K562 (cell line): Measurements from ENCODE around the gene CDSN. TPM values are rescaled to one million over a fixed set of nuclear protein-coding genes. Genes with fewer than 3 reads are reported as not detected.

Source experiments
- ATAC-seq: fragments of 200-7000 bp; cut with Tn5 transposase; 3 replicates; pipeline ENCODE4 v1.9.1; 2020; ENCODE audit warnings: moderate library complexity
- BruUV-seq: library from RNA; stranded (reverse); fragments of 400-500 nt; replicated peaks from 2 replicates; lab custom pipeline; 2021; lab: Mats Ljungman, UMichigan
- CTCF ChIA-PET: fragments of 300-600 bp; formaldehyde crosslinking; extraction: SDS; loops from one replicate; lab custom pipeline; 2021; ENCODE audit warnings: low intra/inter-chr PET ratio; lab: Yijun Ruan, JAX
- POLR2A ChIA-PET: fragments of 300-600, 350-650 bp; sonication (Branson Sonifier 250); formaldehyde crosslinking; extraction: SDS; loops from one replicate; lab custom pipeline; 2021; ENCODE audit warnings: antibody characterized with exemption, inconsistent platforms; lab: Yijun Ruan, JAX
- DNase-seq, 4 experiments: peaks; one replicate each; pipeline versions ENCODE4 v3.0.0 to v3.0.0-alpha.2; 2011 to 2018; ENCODE audit warnings: low spot score in 3 of 4, mixed read lengths in 3 of 4; ENCODE audit errors: extremely low read depth in 1 of 4
- FAIRE-seq: peaks from 2 replicates; lab custom pipeline; 2011; peaks lifted over from hg19 to GRCh38; lab: Jason Lieb, UNC
- H2AFZ ChIP-seq: 2 replicates; pipeline ENCODE4 v1.6.0; 2011; ENCODE audit warnings: low read depth, low read length, control low read depth, inconsistent platforms
- H3K27ac ChIP-seq: fragments of 200-600 bp; 3 replicates; pipeline ENCODE4 v1.8.0; 2011; ENCODE audit warnings: low read depth, mild to moderate bottlenecking, control low read depth, inconsistent platforms, low read length, moderate library complexity, mixed read lengths; ENCODE audit errors: extremely low read depth
- H3K27me3 ChIP-seq, 2 experiments: fragments of 300-600 bp in 1 of 2; 2 replicates in 1 of 2; 3 replicates in 1 of 2; pipeline versions ENCODE4 v1.6.0 to v1.8.0; 2011; ENCODE audit warnings: inconsistent platforms in 2 of 2, low read length in 2 of 2, mild to moderate bottlenecking in 1 of 2, mixed read lengths in 1 of 2, moderate library complexity in 1 of 2; ENCODE audit not compliant: control insufficient read depth in 2 of 2, insufficient read depth in 2 of 2
- H3K36me3 ChIP-seq: fragments of 300-600 bp; 3 replicates; pipeline ENCODE4 v1.8.0; 2011; ENCODE audit warnings: mild to moderate bottlenecking, low read length, inconsistent platforms; ENCODE audit not compliant: control insufficient read depth, insufficient read depth
- H3K4me1 ChIP-seq, 2 experiments: fragments of 200-600 bp in 1 of 2; replicated peaks in 1 of 2; 2 replicates in 1 of 2; 3 replicates in 1 of 2; pipeline versions ENCODE4 v1.5.1 to v1.8.0; 2011; ENCODE audit warnings: inconsistent platforms in 2 of 2, low read length in 2 of 2, mild to moderate bottlenecking in 1 of 2, mixed read lengths in 1 of 2, moderate library complexity in 1 of 2; ENCODE audit not compliant: control insufficient read depth in 2 of 2, insufficient read depth in 2 of 2
- H3K4me2 ChIP-seq: 2 replicates; pipeline ENCODE4 v1.6.1; 2011; ENCODE audit warnings: low read length, control low read depth, inconsistent platforms, mixed read lengths; ENCODE audit not compliant: insufficient read depth
- H3K4me3 ChIP-seq: fragments of 200-600 bp; sonication (generic), shearing (Covaris generic); 2 replicates; pipeline ENCODE4 v1.5.1; 2016; ENCODE audit warnings: control low read depth, inconsistent platforms
- H3K79me2 ChIP-seq: fragments of 200-600 bp; 3 replicates; pipeline ENCODE4 v1.8.0; 2011; ENCODE audit warnings: low read length, inconsistent platforms; ENCODE audit not compliant: control insufficient read depth, insufficient read depth
- H3K9ac ChIP-seq, 2 experiments: 2 replicates each; pipeline versions ENCODE4 v1.6.0 to v1.6.1; 2011; ENCODE audit warnings: low read depth in 2 of 2, low read length in 2 of 2, control low read depth in 1 of 2, inconsistent platforms in 1 of 2, mild to moderate bottlenecking in 1 of 2, mixed read lengths in 1 of 2; ENCODE audit not compliant: insufficient read depth in 1 of 2
- H3K9me1 ChIP-seq: one replicate; pipeline ENCODE4 v1.6.0; 2011; ENCODE audit warnings: inconsistent platforms, mild to moderate bottlenecking, low read length, moderate library complexity; ENCODE audit not compliant: control insufficient read depth, insufficient read depth
- H3K9me3 ChIP-seq: replicated peaks from 2 replicates; pipeline ENCODE4 v1.5.1; 2011; ENCODE audit warnings: low read depth, low read length, inconsistent platforms; ENCODE audit not compliant: control insufficient read depth, insufficient read depth
- H4K20me1 ChIP-seq: replicated peaks from 2 replicates; pipeline ENCODE4 v1.6.1; 2011; ENCODE audit warnings: low read length, inconsistent platforms, mixed read lengths; ENCODE audit not compliant: control insufficient read depth, insufficient read depth
- E2F5 ChIP-seq: sonication (generic); formaldehyde crosslinking; IDR thresholded peaks from 2 replicates; pipeline ENCODE4 v1.8.0; 2022; ENCODE audit warnings: mild to moderate bottlenecking, missing genetic modification reagents
- KLF10 ChIP-seq: fragments of 250-450 bp; sonication (Bioruptor Pico); IDR thresholded peaks from 2 replicates; pipeline ENCODE4 v1.6.1; 2021; ENCODE audit warnings: matching md5 sums
- MCM5 ChIP-seq: fragments of 450-650 bp; IDR thresholded peaks from 2 replicates; pipeline ENCODE4 v1.6.1; 2016; ENCODE audit warnings: low read depth
- RFX1 ChIP-seq: fragments of 450-650 bp; IDR thresholded peaks from 2 replicates; pipeline ENCODE4 v1.6.1; 2016; ENCODE audit warnings: mild to moderate bottlenecking, moderate library complexity
- ZBTB43 ChIP-seq: sonication (generic); formaldehyde crosslinking; IDR thresholded peaks from 2 replicates; pipeline ENCODE4 v1.8.0; 2023; ENCODE audit warnings: mild to moderate bottlenecking, missing genetic modification reagents
- ZNF174 ChIP-seq: fragments of 250-450 bp; sonication (Bioruptor Pico); IDR thresholded peaks from 2 replicates; pipeline ENCODE4 v1.4.0; 2020; ENCODE audit warnings: mild to moderate bottlenecking
- ZNF76 ChIP-seq: fragments of 250-450 bp; sonication (Bioruptor Pico); IDR thresholded peaks from 2 replicates; pipeline ENCODE4 v1.4.0; 2020; ENCODE audit warnings: mild to moderate bottlenecking, moderate library complexity, borderline replicate concordance
- ZNF766 ChIP-seq: fragments of 200-800 bp; sonication (Bioruptor generic); conservative IDR thresholded peaks from 2 replicates; pipeline ENCODE4 v1.6.1; 2016; ENCODE audit warnings: missing genetic modification characterization, missing compliant biosample characterization
- ZSCAN29 ChIP-seq: fragments of 450-650 bp; IDR thresholded peaks from 2 replicates; pipeline ENCODE4 v1.6.1; 2017
- WGBS: fragments of 100-300 bp; shearing (Covaris generic); methylation state at CpG from one replicate; pipeline ENCODE4 v1.1.6; 2016; ENCODE audit warnings: low coverage, mixed read lengths; ENCODE audit not compliant: insufficient coverage; ENCODE audit errors: missing lambda C conversion rate; 5-methylcytosine and 5-hydroxymethylcytosine counted together
- in situ Hi-C: fragments of 300-500 bp; cut with MboI; formaldehyde crosslinking; loops from 4 replicates; pipeline ENCODE4 v1.15.0; 2018; ENCODE audit warnings: inconsistent platforms, mixed read lengths
- intact Hi-C: fragments of 100-400 bp; cut with micrococcal nuclease; formaldehyde crosslinking; loops from 2 replicates; pipeline ENCODE4 v1.14.2; 2022
- polyA plus RNA-seq, 8 experiments: library from polyadenylated mRNA; depleted of rRNA in 4 of 8; stranded (reverse) in 5 of 8; unstranded in 3 of 8; fragments of >200 nt; fragmentation: Nextera tagmentation in 2 of 8; fragmentation: Illumina TruSeq in 1 of 8; extraction: Ambion mirVana in 2 of 8; extraction: Trizol in 1 of 8; gene quantifications; 2 replicates each; pipeline versions ENCODE4 v1.2.1 to v1.2.3, GENCODE V29; 2011 to 2014; ENCODE audit warnings: inconsistent platforms in 1 of 8, missing spikeins in 1 of 8
- total RNA-seq, 7 experiments: library from RNA; depleted of rRNA in 6 of 7; stranded (reverse); fragments of >200 nt in 6 of 7; fragmentation: Illumina TruSeq in 2 of 7; extraction: Trizol in 2 of 7; gene quantifications; 2 replicates each; pipeline versions ENCODE4 v1.2.1 to v1.2.3, GENCODE V29; 2011 to 2021; ENCODE audit warnings: low replicate concordance in 1 of 7

The CDSN gene
- total and polyA plus RNA-seq, 9 of the 15 experiments (the other 6 are each of a cell fraction or from before 2014, with no cell fraction given), result not detected

GRCh38 chr6:31076611-31077010 is 43.6 kb downstream of the CDSN start:
- Histone ChIP-seq H3K4me3 (no peak overlapping the region), H3K9me3 (no peaks in the 10 kb centered on the region), H4K20me1 (no peaks in the 10 kb centered on the region), H3K4me1 (peaks cover 0 to 7% of the 10 kb centered on the region in 2 experiments; a peak in 2 of 5 replicates), H3K9ac (no peak overlapping the region), H3K4me2 (no peak overlapping the region), H3K27me3 (no peaks in the 10 kb centered on the region), H3K9me1 (no peaks in the 10 kb centered on the region), H3K36me3 (no peaks in the 10 kb centered on the region), H3K79me2 (no peaks in the 10 kb centered on the region), H3K27ac (no peak overlapping the region), H2AFZ (no peak overlapping the region)
- intact Hi-C loops, result no loop called here
- WGBS, result 48% methylated on average over 4 of the region's 4 CpGs
- CTCF ChIA-PET, result no interaction called here
- TF ChIP-seq ZBTB43 (CRISPR knock-in tag), result no peak
- no peak for TF ChIP-seq KLF10 (CRISPR knock-in tag)
- no peak for TF ChIP-seq E2F5 (CRISPR knock-in tag)
- no peak for TF ChIP-seq ZNF174 (CRISPR knock-in tag)
- TF ChIP-seq ZNF766, result no peak
- TF ChIP-seq MCM5, result no peak
- no peak for TF ChIP-seq ZSCAN29
- TF ChIP-seq RFX1, result no peak
- TF ChIP-seq ZNF76 (CRISPR knock-in tag), result no peak
- no peak for FAIRE-seq
- no peak for DNase-seq
- no peak for ATAC-seq
- POLR2A ChIA-PET, result no interaction called here
- in situ Hi-C loops, result loop anchor here (5.0 kb wide), 3 partner anchors 159 to 334 kb away; partner anchors contain the start of genes FLOT1 and IER3
- BruUV-seq, result no TSS peak
